ENCODE data around the gene ARL4D. TPM values are rescaled to one million over a fixed set of nuclear protein-coding genes. Genes with fewer than 3 reads are reported as not detected.
A peak's percentile ranks its signal among the peaks of the same experiment; 100 is the strongest.

ARL4D gene
- polyA plus RNA-seq, 1 experiment: 15.0 TPM

DNA sequence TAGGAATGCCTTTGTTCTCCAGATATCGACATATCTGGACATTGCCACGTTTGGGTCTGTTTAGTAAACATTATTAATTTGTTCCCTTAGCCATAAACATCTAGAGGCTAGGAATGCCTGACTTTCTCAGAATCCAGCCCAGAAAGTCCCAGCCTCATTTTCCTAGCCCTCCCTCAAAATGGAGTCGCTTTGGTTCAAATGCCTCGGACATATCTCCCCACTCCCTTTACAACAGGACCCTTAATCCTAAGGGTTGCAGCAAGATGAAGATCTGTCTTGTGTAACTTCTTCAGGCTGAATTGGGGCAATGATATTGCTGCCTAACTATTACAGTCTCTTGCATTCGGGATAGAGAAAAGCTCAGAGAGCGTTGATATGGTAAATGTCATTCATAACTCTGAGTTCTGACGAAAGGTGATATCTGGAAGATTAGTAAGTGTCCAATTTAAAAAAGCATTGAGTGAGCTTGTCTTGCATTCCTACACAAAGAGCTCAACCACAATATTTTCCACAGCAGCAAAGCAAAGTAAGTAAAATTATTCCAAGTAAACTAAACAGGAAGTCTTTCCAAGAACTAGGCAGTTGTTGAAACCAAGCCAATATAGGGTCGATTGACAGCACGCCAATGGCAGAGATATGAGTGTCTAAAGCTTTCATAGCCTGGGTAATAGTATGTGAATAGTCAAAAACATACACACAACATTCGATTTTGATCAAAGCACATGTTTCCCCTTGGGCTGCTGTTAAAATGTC, 46.0 kb upstream of the ARL4D start:
- no peak overlapping the region for H3K4me3 ChIP-seq (ENCODE audit: low read depth, low read length)
- H3K27me3 ChIP-seq (ENCODE audit: control insufficient read depth, insufficient read depth, low read length): no peaks in the 10 kb centered on the region
- ChIA-PET CTCF (interaction anchor here (1.9 to 2.5 kb wide), 2 partner anchors 14 to 19 kb away, joined by 7 to 10 read pairs; no protein-coding TSS in a partner anchor), POLR2A (interaction anchor here (1.2 kb wide), 1 partner anchor 15 kb away, joined by 4 read pairs; no protein-coding TSS in a partner anchor)
- TF ChIP-seq, protein P1, sequence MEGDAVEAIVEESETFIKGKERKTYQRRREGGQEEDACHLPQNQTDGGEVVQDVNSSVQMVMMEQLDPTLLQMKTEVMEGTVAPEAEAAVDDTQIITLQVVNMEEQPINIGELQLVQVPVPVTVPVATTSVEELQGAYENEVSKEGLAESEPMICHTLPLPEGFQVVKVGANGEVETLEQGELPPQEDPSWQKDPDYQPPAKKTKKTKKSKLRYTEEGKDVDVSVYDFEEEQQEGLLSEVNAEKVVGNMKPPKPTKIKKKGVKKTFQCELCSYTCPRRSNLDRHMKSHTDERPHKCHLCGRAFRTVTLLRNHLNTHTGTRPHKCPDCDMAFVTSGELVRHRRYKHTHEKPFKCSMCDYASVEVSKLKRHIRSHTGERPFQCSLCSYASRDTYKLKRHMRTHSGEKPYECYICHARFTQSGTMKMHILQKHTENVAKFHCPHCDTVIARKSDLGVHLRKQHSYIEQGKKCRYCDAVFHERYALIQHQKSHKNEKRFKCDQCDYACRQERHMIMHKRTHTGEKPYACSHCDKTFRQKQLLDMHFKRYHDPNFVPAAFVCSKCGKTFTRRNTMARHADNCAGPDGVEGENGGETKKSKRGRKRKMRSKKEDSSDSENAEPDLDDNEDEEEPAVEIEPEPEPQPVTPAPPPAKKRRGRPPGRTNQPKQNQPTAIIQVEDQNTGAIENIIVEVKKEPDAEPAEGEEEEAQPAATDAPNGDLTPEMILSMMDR (IDR thresholded peaks at IDR 0.05; ENCODE audit: low read depth, low read length): no peak
- DNase-seq (ENCODE audit: low read depth, low spot score): no peak
- H3K9me3 ChIP-seq (ENCODE audit: control insufficient read depth, insufficient read depth, low read length): peaks cover 33% of the 10 kb centered on the region
- no peak overlapping the region for H3K27ac ChIP-seq (ENCODE audit: low read depth, low read length)

DNA sequence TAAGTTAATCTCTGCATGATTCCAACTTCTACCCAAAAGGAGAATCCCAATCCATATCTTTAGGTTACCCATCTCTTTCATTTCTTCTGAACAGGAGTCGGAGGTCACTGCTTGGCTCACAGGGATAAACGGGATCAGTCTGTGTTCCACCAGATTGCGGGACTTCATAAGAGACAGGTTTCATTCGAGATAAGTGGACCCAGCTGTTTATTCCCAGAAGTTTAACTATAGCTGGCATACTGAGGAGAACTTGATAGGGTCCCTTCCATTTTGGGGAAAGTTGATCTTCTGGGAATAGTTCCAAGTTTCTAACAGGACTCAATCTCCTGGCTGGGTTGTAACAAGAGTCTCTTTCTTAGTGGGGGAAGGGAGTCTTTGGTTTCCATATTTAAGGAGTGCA, 45.4 kb upstream of the ARL4D start:
- no peak overlapping the region for H3K27ac ChIP-seq (ENCODE audit: low read depth, low read length)
- no peak for DNase-seq (ENCODE audit: low read depth, low spot score)
- H3K27me3 ChIP-seq (ENCODE audit: control insufficient read depth, insufficient read depth, low read length): no peaks in the 10 kb centered on the region
- TF ChIP-seq, protein P1 (IDR thresholded peaks at IDR 0.05; ENCODE audit: low read depth, low read length): no peak
- H3K4me3 ChIP-seq (ENCODE audit: low read depth, low read length): no peak overlapping the region
- CTCF ChIA-PET: interaction anchor here (1.9 to 2.5 kb wide), 2 partner anchors 15 to 20 kb away, joined by 7 to 10 read pairs; no protein-coding TSS in a partner anchor
- H3K9me3 ChIP-seq (ENCODE audit: control insufficient read depth, insufficient read depth, low read length): peaks cover 28% of the 10 kb centered on the region
- POLR2A ChIA-PET: no interaction called here

DNA sequence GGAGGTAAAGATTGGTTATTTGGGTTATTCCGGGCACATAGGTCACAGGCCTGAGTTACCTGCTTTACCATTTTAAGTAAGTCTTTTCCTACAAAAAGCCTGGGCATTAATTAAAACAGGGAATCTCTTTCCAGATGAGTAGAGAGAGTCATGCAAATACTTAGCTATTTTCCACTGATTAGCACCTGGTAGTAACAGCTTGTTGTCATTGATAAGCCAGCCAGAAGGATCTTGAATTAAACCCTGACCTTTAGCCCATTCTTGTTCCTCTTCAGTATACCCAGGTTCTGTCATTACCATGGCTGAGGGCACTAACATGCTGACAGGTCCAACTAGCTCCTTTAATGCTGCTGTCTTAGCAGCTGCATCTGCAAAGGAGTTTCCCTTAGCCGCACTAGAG, 44.4 kb upstream of the ARL4D start:
- no peaks in the 10 kb centered on the region for H3K27me3 ChIP-seq (ENCODE audit: control insufficient read depth, insufficient read depth, low read length)
- H3K4me3 ChIP-seq (ENCODE audit: low read depth, low read length): no peak overlapping the region
- ChIA-PET POLR2A (no interaction called here), CTCF (interaction anchor here (2.5 kb wide), 1 partner anchor 21 kb away, joined by 10 read pairs; no protein-coding TSS in a partner anchor)
- no peak overlapping the region for H3K27ac ChIP-seq (ENCODE audit: low read depth, low read length)
- DNase-seq (ENCODE audit: low read depth, low spot score): no peak
- TF ChIP-seq, protein P1 (IDR thresholded peaks at IDR 0.05; ENCODE audit: low read depth, low read length): no peak
- H3K9me3 ChIP-seq (ENCODE audit: control insufficient read depth, insufficient read depth, low read length): peaks cover 19% of the 10 kb centered on the region

DNA sequence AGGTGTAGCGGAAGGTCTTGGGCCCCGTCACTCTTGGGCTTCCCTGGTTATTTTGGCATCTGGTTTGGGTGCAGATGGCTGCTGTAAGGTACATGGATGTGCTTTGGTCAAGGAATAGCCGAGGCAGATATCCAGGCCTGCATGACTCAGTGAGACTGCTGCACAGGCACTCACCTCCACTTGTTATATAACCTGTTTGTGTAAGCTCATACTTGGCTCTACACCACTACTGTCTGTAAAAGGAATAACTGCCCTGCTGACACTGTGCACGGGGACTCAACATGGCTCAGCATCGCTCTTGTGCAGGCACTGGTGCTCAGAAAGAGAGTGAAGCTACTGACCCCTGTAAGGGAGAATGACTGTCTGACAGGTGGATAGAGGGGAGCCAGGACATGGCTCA, 42.3 kb upstream of the ARL4D start:
- H3K4me3 ChIP-seq (ENCODE audit: low read depth, low read length): no peak overlapping the region
- no peaks in the 10 kb centered on the region for H3K9me3 ChIP-seq (ENCODE audit: control insufficient read depth, insufficient read depth, low read length)
- ChIA-PET CTCF (interaction anchor here (1.2 to 2.0 kb wide), 4 partner anchors 17 to 128 kb away, joined by 4 to 12 read pairs (median 6); partner anchors contain the start of gene DHX8), POLR2A (interaction anchor here (0.8 to 2.8 kb wide), 6 partner anchors 11 to 127 kb away, joined by 4 to 71 read pairs (median 6); partner anchors contain the start of genes ARL4D and DHX8)
- DNase-seq (ENCODE audit: low read depth, low spot score): no peak
- H3K27me3 ChIP-seq (ENCODE audit: control insufficient read depth, insufficient read depth, low read length): no peaks in the 10 kb centered on the region
- TF ChIP-seq, protein P1 (IDR thresholded peaks at IDR 0.05; ENCODE audit: low read depth, low read length): no peak
- H3K27ac ChIP-seq (ENCODE audit: low read depth, low read length): peak overlapping the region; percentile 65

DNA sequence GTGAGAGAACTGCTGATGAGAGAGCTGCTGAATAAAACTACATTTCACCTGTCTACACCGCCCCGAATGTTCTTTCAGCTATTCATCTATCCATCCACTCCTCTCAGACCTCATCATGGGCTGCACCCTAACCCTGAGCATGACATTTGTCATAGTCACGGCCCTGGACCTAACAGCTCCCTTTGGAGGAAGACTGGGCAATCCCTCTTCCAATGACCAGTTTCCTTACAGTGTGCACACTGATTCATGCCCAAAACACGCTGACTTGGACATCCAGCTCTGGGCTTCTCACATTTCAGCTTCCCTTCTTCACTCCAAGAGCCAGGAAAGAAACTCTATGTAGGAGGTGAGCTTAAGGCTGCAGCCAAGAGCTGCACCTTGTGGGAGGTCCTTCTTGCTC, 41.8 kb upstream of the ARL4D start:
- H3K4me3 ChIP-seq (ENCODE audit: low read depth, low read length): no peak overlapping the region
- no peaks in the 10 kb centered on the region for H3K27me3 ChIP-seq (ENCODE audit: control insufficient read depth, insufficient read depth, low read length)
- ChIA-PET CTCF (interaction anchor here (1.2 to 2.0 kb wide), 4 partner anchors 18 to 127 kb away, joined by 4 to 12 read pairs (median 6); partner anchors contain the start of gene DHX8), POLR2A (interaction anchor here (0.8 to 2.8 kb wide), 6 partner anchors 11 to 127 kb away, joined by 4 to 71 read pairs (median 6); partner anchors contain the start of genes ARL4D and DHX8)
- peak; percentile 76 for DNase-seq (ENCODE audit: low read depth, low spot score)
- H3K9me3 ChIP-seq (ENCODE audit: control insufficient read depth, insufficient read depth, low read length): no peaks in the 10 kb centered on the region
- H3K27ac ChIP-seq (ENCODE audit: low read depth, low read length): peak overlapping the region; percentile 65
- TF ChIP-seq, protein P1 (IDR thresholded peaks at IDR 0.05; ENCODE audit: low read depth, low read length): no peak
